GM12891 (cell line): ENCODE measurements around the gene VEZT.

ENCODE experiments used
- PAX5 ChIP-seq: IDR thresholded peaks from 2 replicates; pipeline ENCODE4 v1.6.1; 2011; ENCODE audit warnings: low read length, moderate library complexity, mild to moderate bottlenecking; ENCODE audit not compliant: insufficient read depth, severe bottlenecking
- POLR2A ChIP-seq: IDR thresholded peaks from 2 replicates; pipeline ENCODE4 v1.6.1; 2011; ENCODE audit warnings: low read depth, low read length, control low read depth
- POLR2AphosphoS5 ChIP-seq: IDR thresholded peaks from 2 replicates; pipeline ENCODE4 v1.6.1; 2011; ENCODE audit warnings: low read depth, low read length, control low read depth
- POU2F2 ChIP-seq: IDR thresholded peaks from 2 replicates; pipeline ENCODE4 v1.6.1; 2011; ENCODE audit warnings: low read depth, mild to moderate bottlenecking, control low read depth, low read length, moderate library complexity
- SPI1 ChIP-seq: IDR thresholded peaks from 2 replicates; pipeline ENCODE4 v1.6.1; 2011; ENCODE audit warnings: low read depth, low read length, control low read depth

- TF ChIP-seq POLR2AphosphoS5 (no peak), POU2F2 (no peak), POLR2A (no peak), SPI1 (no peak), PAX5 (no peak)
Observed at GRCh38 chr12:95229636-95230035, 12.0 kb downstream of the VEZT start.
